Karpas-422 (cell line): ENCODE results near the gene CRX. TPM values are rescaled to one million over a fixed set of nuclear protein-coding genes. Genes with fewer than 3 reads are reported as not detected.
"Not testable (repeated sequence)": the region's sequence is repeated elsewhere in the genome, so short reads cannot be mapped to it uniquely, and the experiment has no call there.

Experiments used
- DNase-seq: peaks from one replicate; pipeline ENCODE4 v3.0.0-alpha.2; 2015
- H2AFZ ChIP-seq: fragments of 200-600 bp; sonication (generic); 2 replicates; pipeline ENCODE4 v1.6.1; 2014; ENCODE audit warnings: antibody characterized with exemption, low read length, mixed read lengths
- H3K27ac ChIP-seq: fragments of 200-600 bp; sonication (generic); 2 replicates; pipeline ENCODE4 v1.5.1; 2014; ENCODE audit warnings: mild to moderate bottlenecking, low read length, moderate library complexity
- H3K27me3 ChIP-seq: fragments of 200-600 bp; sonication (generic); 2 replicates; pipeline ENCODE4 v1.6.1; 2014; ENCODE audit warnings: low read length, mixed read lengths
- H3K36me3 ChIP-seq: fragments of 200-600 bp; sonication (generic); 2 replicates; pipeline ENCODE4 v1.6.1; 2014; ENCODE audit warnings: low read length, mixed read lengths; ENCODE audit not compliant: insufficient read depth
- H3K4me1 ChIP-seq: fragments of 200-600 bp; sonication (generic); 2 replicates; pipeline ENCODE4 v1.6.1; 2014; ENCODE audit warnings: mild to moderate bottlenecking, low read length, mixed read lengths
- H3K4me2 ChIP-seq: fragments of 200-600 bp; sonication (generic); 2 replicates; pipeline ENCODE4 v1.6.1; 2014; ENCODE audit warnings: low read length, low read depth, mild to moderate bottlenecking; ENCODE audit not compliant: poor library complexity, severe bottlenecking
- H3K4me3 ChIP-seq: fragments of 200-600 bp; sonication (generic); 2 replicates; pipeline ENCODE4 v1.5.1; 2014; ENCODE audit warnings: mild to moderate bottlenecking, antibody characterized with exemption, low read length, mixed read lengths
- H3K79me2 ChIP-seq: fragments of 200-600 bp; sonication (generic); 2 replicates; pipeline ENCODE4 v1.6.1; 2014; ENCODE audit warnings: mild to moderate bottlenecking, low read length, mixed read lengths
- H3K9ac ChIP-seq: fragments of 200-600 bp; sonication (generic); 2 replicates; pipeline ENCODE4 v1.6.0; 2014; ENCODE audit warnings: low read length
- H3K9me2 ChIP-seq: fragments of 200-600 bp; sonication (generic), shearing (Covaris generic); replicated peaks from 2 replicates; pipeline ENCODE4 v1.6.0; 2014; ENCODE audit warnings: mild to moderate bottlenecking, low read length, moderate library complexity; ENCODE audit not compliant: insufficient read depth
- H3K9me3 ChIP-seq: fragments of 300-700, 200-600 bp; sonication (generic); 2 replicates; pipeline ENCODE4 v1.6.1; 2014; ENCODE audit warnings: low read length, mixed read lengths
- H4K20me1 ChIP-seq: fragments of 200-600 bp; sonication (generic); 2 replicates; pipeline ENCODE4 v1.6.1; 2014; ENCODE audit warnings: mild to moderate bottlenecking, antibody characterized with exemption, low read length, low read depth; ENCODE audit not compliant: insufficient read depth
- total RNA-seq: library from RNA; depleted of rRNA; stranded (reverse); fragments of >200 nt; shearing (Covaris generic); gene quantifications from 2 replicates; pipeline ENCODE4 v1.2.3, GENCODE V29; 2014; ENCODE audit warnings: low replicate concordance

Gene CRX
- total RNA-seq, 1 experiment from 2014 or later: not detected

GRCh38 chr19:47806435-47806834 is 15.3 kb upstream of the CRX start:
- Histone ChIP-seq H3K79me2 (no peaks in the 10 kb centered on the region), H3K27ac (no peak overlapping the region), H4K20me1 (no peaks in the 10 kb centered on the region), H3K9me2 (no peaks in the 10 kb centered on the region), H3K9ac (no peak overlapping the region), H3K4me3 (no peak overlapping the region), H3K27me3 (no peaks in the 10 kb centered on the region), H3K36me3 (no peaks in the 10 kb centered on the region), H3K4me1 (no peaks in the 10 kb centered on the region), H2AFZ (no peak overlapping the region), H3K9me3 (no peaks in the 10 kb centered on the region), H3K4me2 (no peak overlapping the region)
- DNase-seq: no peak

GRCh38 chr19:47813304-47813994 is 8.3 kb upstream of the CRX start:
- H3K27ac ChIP-seq: no peak overlapping the region
- no peak overlapping the region for H3K9ac ChIP-seq
- no peak overlapping the region for H3K4me3 ChIP-seq
- H2AFZ ChIP-seq: no peak overlapping the region
- no peaks in the 10 kb centered on the region for H3K79me2 ChIP-seq
- no peaks in the 10 kb centered on the region for H3K9me2 ChIP-seq
- H3K36me3 ChIP-seq: no peaks in the 10 kb centered on the region
- no peaks in the 10 kb centered on the region for H4K20me1 ChIP-seq
- no peaks in the 10 kb centered on the region for H3K27me3 ChIP-seq
- H3K4me2 ChIP-seq: no peak overlapping the region
- H3K4me1 ChIP-seq: no peaks in the 10 kb centered on the region
- H3K9me3 ChIP-seq: no peaks in the 10 kb centered on the region
- DNase-seq: peak; percentile 87

GRCh38 chr19:47813995-47814328 is 7.8 kb upstream of the CRX start:
- Histone ChIP-seq H3K27me3 (no peaks in the 10 kb centered on the region), H3K36me3 (no peaks in the 10 kb centered on the region), H3K79me2 (no peaks in the 10 kb centered on the region), H3K4me2 (no peak overlapping the region), H3K9me3 (no peaks in the 10 kb centered on the region), H3K4me3 (no peak overlapping the region), H3K9ac (no peak overlapping the region), H3K9me2 (no peaks in the 10 kb centered on the region), H3K27ac (no peak overlapping the region), H4K20me1 (no peaks in the 10 kb centered on the region), H3K4me1 (no peaks in the 10 kb centered on the region), H2AFZ (no peak overlapping the region)
- DNase-seq: no peak

- not testable (repeated sequence) for DNase-seq, H3K79me2 ChIP-seq, H4K20me1 ChIP-seq, H3K4me1 ChIP-seq, H3K4me2 ChIP-seq, H3K4me3 ChIP-seq, H3K27ac ChIP-seq, H3K9ac ChIP-seq, H3K27me3 ChIP-seq, H3K9me2 ChIP-seq, H3K9me3 ChIP-seq, H3K36me3 ChIP-seq, H2AFZ ChIP-seq
These were observed 5.5 kb upstream of the CRX start for GRCh38 chr19:47816270-47816669.

DNA sequence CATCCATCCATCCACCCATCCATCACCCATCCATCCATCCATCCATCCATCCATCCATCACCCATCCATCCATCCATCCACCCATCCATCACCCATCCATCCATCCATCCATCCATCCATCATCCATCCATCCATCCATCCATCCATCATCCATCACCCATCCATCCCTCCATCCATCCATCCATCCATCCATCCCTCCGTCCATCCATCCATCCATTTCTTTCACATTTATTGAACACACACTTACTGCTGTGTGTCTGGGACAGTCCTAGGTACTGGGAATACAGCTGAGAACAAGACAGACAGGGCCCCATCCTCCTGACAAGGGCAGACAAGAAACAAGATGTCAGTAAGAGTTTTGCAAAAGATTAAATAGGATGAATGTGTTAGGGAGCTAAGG is 3.5 kb upstream of the CRX start:
- H3K9me2 ChIP-seq, H3K9me3 ChIP-seq, H3K27ac ChIP-seq, H3K4me2 ChIP-seq, DNase-seq, H2AFZ ChIP-seq, H4K20me1 ChIP-seq, H3K4me1 ChIP-seq, H3K4me3 ChIP-seq, H3K79me2 ChIP-seq, H3K27me3 ChIP-seq, H3K9ac ChIP-seq, H3K36me3 ChIP-seq: not testable (repeated sequence)

DNA sequence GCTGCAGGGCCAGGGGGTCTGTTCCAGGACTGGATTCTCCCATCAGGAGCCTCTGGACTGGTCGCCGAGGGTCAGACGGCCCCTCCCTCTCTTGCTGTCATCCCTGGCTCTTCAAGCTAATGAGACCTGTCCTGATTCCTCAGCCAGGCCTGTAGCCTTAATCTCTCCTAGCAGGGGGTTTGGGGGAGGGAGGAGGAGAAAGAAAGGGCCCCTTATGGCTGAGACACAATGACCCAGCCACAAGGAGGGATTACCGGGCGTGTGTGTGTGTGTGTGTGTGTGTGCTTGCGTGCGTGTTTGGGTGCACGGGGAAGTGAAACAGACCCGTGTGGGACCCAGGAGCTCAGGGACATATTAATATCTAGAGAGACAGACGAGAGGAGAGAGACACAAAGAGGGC is 1.9 kb upstream of the CRX start:
- Histone ChIP-seq H3K27ac (no peak overlapping the region), H4K20me1 (no peaks in the 10 kb centered on the region), H3K4me3 (no peak overlapping the region), H3K4me2 (no peak overlapping the region), H3K9me2 (no peaks in the 10 kb centered on the region), H3K36me3 (no peaks in the 10 kb centered on the region), H3K9ac (no peak overlapping the region), H3K79me2 (no peaks in the 10 kb centered on the region), H3K27me3 (no peaks in the 10 kb centered on the region), H2AFZ (no peak overlapping the region), H3K4me1 (no peaks in the 10 kb centered on the region), H3K9me3 (no peaks in the 10 kb centered on the region)
- no peak for DNase-seq

DNA sequence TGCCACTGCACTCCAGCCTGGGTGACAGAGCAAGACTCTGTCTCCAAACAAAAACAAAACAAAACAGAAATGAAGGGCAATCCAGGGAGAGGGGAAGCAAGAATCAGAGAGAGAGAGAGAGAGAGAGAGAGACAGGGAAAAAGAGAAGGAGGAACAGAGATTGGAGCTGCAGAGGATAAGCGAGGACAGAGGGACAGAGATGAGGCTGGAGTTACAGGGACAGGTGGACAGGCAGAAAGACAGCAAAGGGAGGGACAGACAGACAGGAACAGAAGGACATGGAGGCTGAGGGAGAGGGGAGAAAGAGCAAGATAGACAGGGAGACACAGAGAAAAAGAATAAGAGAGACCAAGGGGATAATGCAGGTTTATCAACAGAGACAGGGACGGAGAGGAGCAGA is 1.3 kb upstream of the CRX start:
- H3K27ac ChIP-seq: no peak overlapping the region
- H3K27me3 ChIP-seq: no peaks in the 10 kb centered on the region
- no peaks in the 10 kb centered on the region for H4K20me1 ChIP-seq
- H3K79me2 ChIP-seq: no peaks in the 10 kb centered on the region
- DNase-seq: no peak
- H3K9me2 ChIP-seq: no peaks in the 10 kb centered on the region
- no peak overlapping the region for H3K9ac ChIP-seq
- H3K36me3 ChIP-seq: no peaks in the 10 kb centered on the region
- H2AFZ ChIP-seq: no peak overlapping the region
- no peaks in the 10 kb centered on the region for H3K9me3 ChIP-seq
- no peaks in the 10 kb centered on the region for H3K4me1 ChIP-seq
- H3K4me3 ChIP-seq: no peak overlapping the region
- H3K4me2 ChIP-seq: no peak overlapping the region

DNA sequence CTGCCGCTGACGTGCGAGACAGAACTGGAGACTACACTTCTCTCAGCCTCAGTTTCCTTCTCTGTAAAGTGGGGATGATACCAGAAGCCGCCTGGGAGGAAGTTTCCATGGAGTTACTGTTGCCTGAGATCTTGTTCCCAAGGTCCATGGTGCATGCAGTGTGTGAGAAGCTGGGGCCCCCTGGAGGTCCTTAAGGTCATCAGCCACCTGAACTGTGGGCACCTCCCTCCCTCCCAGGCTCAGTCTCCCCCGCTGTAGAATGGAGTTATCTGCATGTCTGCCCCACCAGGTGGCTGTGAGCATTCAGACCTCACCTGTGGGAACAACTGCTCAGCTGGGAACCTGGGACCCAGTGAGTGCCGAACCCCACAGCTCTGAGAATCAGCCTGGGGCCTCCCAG is 2.7 kb downstream of the CRX start:
- no peak for DNase-seq
- no peak overlapping the region for H3K9ac ChIP-seq
- H3K4me3 ChIP-seq: no peak overlapping the region
- no peaks in the 10 kb centered on the region for H3K4me1 ChIP-seq
- no peaks in the 10 kb centered on the region for H4K20me1 ChIP-seq
- H3K4me2 ChIP-seq: no peak overlapping the region
- H3K79me2 ChIP-seq: no peaks in the 10 kb centered on the region
- no peaks in the 10 kb centered on the region for H3K9me3 ChIP-seq
- no peaks in the 10 kb centered on the region for H3K9me2 ChIP-seq
- no peak overlapping the region for H2AFZ ChIP-seq
- H3K27me3 ChIP-seq: no peaks in the 10 kb centered on the region
- no peak overlapping the region for H3K27ac ChIP-seq
- H3K36me3 ChIP-seq: no peaks in the 10 kb centered on the region

DNA sequence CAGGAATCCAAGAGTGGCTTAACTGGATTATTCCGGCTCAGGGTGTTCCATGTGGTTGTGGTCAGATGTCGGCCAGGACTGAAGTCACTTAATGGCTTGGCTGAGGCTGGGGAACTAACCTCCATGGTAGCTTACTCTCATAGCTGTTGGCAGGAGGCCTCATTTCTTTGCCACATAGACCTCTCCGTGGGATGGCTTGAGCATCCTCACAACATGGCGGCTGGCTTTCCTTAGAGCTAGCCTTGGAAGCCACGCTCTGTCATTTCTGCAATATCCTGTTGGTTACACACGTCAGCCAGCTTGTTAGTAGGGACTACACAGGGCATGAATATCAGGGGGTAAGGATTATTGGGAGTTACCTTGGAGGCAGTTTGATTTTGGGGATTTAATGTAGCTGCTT is 5.1 kb downstream of the CRX start:
- Histone ChIP-seq H3K4me1 (no peaks in the 10 kb centered on the region), H3K9me3 (no peaks in the 10 kb centered on the region), H3K4me2 (no peak overlapping the region), H3K4me3 (no peak overlapping the region), H2AFZ (no peak overlapping the region), H3K9me2 (no peaks in the 10 kb centered on the region), H3K27me3 (no peaks in the 10 kb centered on the region), H3K9ac (no peak overlapping the region), H3K27ac (no peak overlapping the region), H4K20me1 (no peaks in the 10 kb centered on the region), H3K36me3 (no peaks in the 10 kb centered on the region), H3K79me2 (no peaks in the 10 kb centered on the region)
- no peak for DNase-seq
